Measurements from ENCODE around the gene ZNF764.
"Not testable (repeated sequence)": the region's sequence is repeated elsewhere in the genome, so short reads cannot be mapped to it uniquely, and the experiment has no call there.

The ZNF764 gene

GRCh38 chr16:30526137-30526822, 31.9 kb downstream of the ZNF764 start, which contains the start of gene ZNF768:
Gene ZNF768, minus strand, starts transcription at chr16:30526566. Its CDS starts 153 bp downstream, at chr16:30526413.
- no peak for DNase-seq

- DNase-seq, result no peak
These were observed 32.4 kb downstream of the ZNF764 start for GRCh38 chr16:30525844-30526136.

GRCh38 chr16:30524575-30525568, 33.3 kb downstream of the ZNF764 start:
- no peak for DNase-seq

- no peak for DNase-seq
These were observed 34.2 kb downstream of the ZNF764 start for GRCh38 chr16:30523768-30524574.

GRCh38 chr16:30522702-30523463, 35.3 kb downstream of the ZNF764 start:
- DNase-seq, result not testable (repeated sequence)

- DNase-seq, result no peak
These were observed 36.1 kb downstream of the ZNF764 start for GRCh38 chr16:30521873-30522641.

- no peak for DNase-seq
These were observed 36.7 kb downstream of the ZNF764 start for GRCh38 chr16:30521476-30521872.

GRCh38 chr16:30519120-30520049, 38.8 kb downstream of the ZNF764 start:
- no peak for DNase-seq

- DNase-seq, result no peak
These were observed 39.6 kb downstream of the ZNF764 start for GRCh38 chr16:30518552-30518951.

- no peak for DNase-seq
These were observed 42.9 kb downstream of the ZNF764 start for GRCh38 chr16:30515275-30515674.

GRCh38 chr16:30511509-30511908, 46.7 kb downstream of the ZNF764 start:
- DNase-seq, result no peak

GRCh38 chr16:30510376-30510938, 47.7 kb downstream of the ZNF764 start:
- no peak for DNase-seq

GRCh38 chr16:30509081-30509765, 49.0 kb downstream of the ZNF764 start:
- no peak for DNase-seq
